Ovary (tissue), 9 donors: Measurements from ENCODE around the gene CPE. TPM values are rescaled to one million over a fixed set of nuclear protein-coding genes. Genes with fewer than 3 reads are reported as not detected.

Experiments used
- DNase-seq, 5 donors: peaks; one replicate each; pipeline ENCODE4 v3.0.0-alpha.2; 2019 to 2020
- H3K27ac ChIP-seq, 2 donors: fragments of 200-600 bp; one replicate each; pipeline versions ENCODE4 v1.5.1 to v1.8.0; 2019 to 2022
- H3K27me3 ChIP-seq: fragments of 200-600 bp; one replicate; pipeline ENCODE4 v1.8.0; 2022
- H3K36me3 ChIP-seq: fragments of 200-600 bp; sonication (generic); one replicate; pipeline ENCODE4 v1.5.1; 2019
- H3K4me1 ChIP-seq: one replicate; pipeline ENCODE4 v1.8.1; 2013; ENCODE audit warnings: mild to moderate bottlenecking, moderate library complexity; ENCODE audit not compliant: insufficient read depth
- H3K4me3 ChIP-seq: fragments of 200-600 bp; sonication (generic); one replicate; pipeline ENCODE4 v1.5.1; 2017
- H3K9me3 ChIP-seq, 2 donors: fragments of 200-600 bp in 1 of 2; sonication (generic) in 1 of 2; one replicate each; pipeline versions ENCODE4 v1.5.1 to v1.8.1; 2013 to 2019; ENCODE audit warnings: mild to moderate bottlenecking in 1 of 2, moderate library complexity in 1 of 2
- EP300 ChIP-seq: sonication (generic); formaldehyde crosslinking; IDR thresholded peaks from one replicate; pipeline ENCODE4 v1.6.1; 2017; ENCODE audit warnings: antibody characterized with exemption
- POLR2A ChIP-seq: fragments of 450-650 bp; IDR thresholded peaks from one replicate; pipeline ENCODE4 v1.6.1; 2017; ENCODE audit warnings: antibody characterized with exemption, mild to moderate bottlenecking, moderate library complexity
- WGBS, 3 donors: extraction: QIAGEN DNeasy Blood & Tissue Kit in 1 of 3; methylation state at CpG; one replicate each; pipeline versions ENCODE4 v1.1.5 to v1.1.7; 2013 to 2017; 5-methylcytosine and 5-hydroxymethylcytosine counted together
- intact Hi-C, 4 donors: fragments of 100-400 bp; cut with DNase I; formaldehyde crosslinking; loops; one replicate each; pipeline versions ENCODE4 v1.11.0 to v1.15.1; 2022 to 2023
- polyA plus RNA-seq, 2 donors: library from polyadenylated mRNA; stranded (reverse); fragments of 200-250 nt in 1 of 2; fragments of 350-450 nt in 1 of 2; fragmentation: Illumina TruSeq in 1 of 2; extraction: RNeasy Lipid Tissue Mini Kit (QIAGEN cat#74804) in 1 of 2; gene quantifications; one replicate each; pipeline ENCODE4 v1.2.3, GENCODE V29; 2013 to 2014
- total RNA-seq, 7 donors: library from RNA; depleted of rRNA in 2 of 7; stranded (reverse); fragments of >200 nt in 2 of 7; fragmentation: NEBNext Ultra II Directional in 3 of 7; extraction: Animal tissue kit (Norgen Biotek cat#: 25700) in 3 of 7; gene quantifications; one replicate each; pipeline versions ENCODE4 v1.1.0 to v1.2.4, GENCODE V29; 2016 to 2023
- TF ChIP-seq, protein P1 (sequence below), 3 donors: fragments of 450-650 bp in 2 of 3; fragments of 200-600 bp in 1 of 3; IDR thresholded peaks; one replicate each; pipeline versions ENCODE4 v1.5.1 to v1.8.0; 2016 to 2022; ENCODE audit warnings: antibody characterized with exemption in 3 of 3, mild to moderate bottlenecking in 1 of 3
- donor health status: DM: no; HTN: no; CAD: no; lungs with moderate emphysema.
- donor health status: DM: no; HTN: no; CAD: no.
- donor health status: Bipolar disorder and iron deficiency.
- donor health status: DM: yes; HTN: yes; CAD: no.
- donor health status: DM: no; HTN: no; CAD: no.
- donor health status: DM: yes; HTN: yes; CAD: no.

CPE gene
- total and polyA plus RNA-seq, 9 donors = 19.9 to 207 (median 69.2) TPM

DNA sequence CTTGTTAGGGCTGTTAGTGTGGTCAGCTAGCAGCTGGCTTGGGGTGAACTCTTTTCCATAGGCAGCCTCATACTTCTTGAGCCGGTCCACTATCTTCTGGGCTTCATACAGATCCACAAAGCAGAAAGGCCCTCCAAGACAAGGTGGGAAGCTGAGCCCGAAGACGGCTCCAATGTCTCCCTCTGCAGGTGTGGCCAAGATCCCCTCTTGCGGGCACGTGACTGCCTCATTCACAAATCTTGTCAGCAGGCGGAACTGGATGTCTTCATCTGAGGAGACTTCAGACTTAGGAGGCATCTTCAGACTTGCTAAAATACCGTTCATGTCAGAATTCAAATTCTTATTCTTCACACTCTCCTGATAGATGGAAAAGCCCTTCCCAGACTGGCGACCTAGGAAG lies 25.3 kb downstream of the CPE start:
- Histone ChIP-seq H3K27me3 (no peaks in the 10 kb centered on the region), H3K9me3 (no peaks in the 10 kb centered on the region), H3K36me3 (no peaks in the 10 kb centered on the region), H3K27ac (no peak overlapping the region), H3K4me1 (no peaks in the 10 kb centered on the region), H3K4me3 (no peak overlapping the region)
- TF ChIP-seq POLR2A (no peak), EP300 (no peak)
- TF ChIP-seq, protein P1, sequence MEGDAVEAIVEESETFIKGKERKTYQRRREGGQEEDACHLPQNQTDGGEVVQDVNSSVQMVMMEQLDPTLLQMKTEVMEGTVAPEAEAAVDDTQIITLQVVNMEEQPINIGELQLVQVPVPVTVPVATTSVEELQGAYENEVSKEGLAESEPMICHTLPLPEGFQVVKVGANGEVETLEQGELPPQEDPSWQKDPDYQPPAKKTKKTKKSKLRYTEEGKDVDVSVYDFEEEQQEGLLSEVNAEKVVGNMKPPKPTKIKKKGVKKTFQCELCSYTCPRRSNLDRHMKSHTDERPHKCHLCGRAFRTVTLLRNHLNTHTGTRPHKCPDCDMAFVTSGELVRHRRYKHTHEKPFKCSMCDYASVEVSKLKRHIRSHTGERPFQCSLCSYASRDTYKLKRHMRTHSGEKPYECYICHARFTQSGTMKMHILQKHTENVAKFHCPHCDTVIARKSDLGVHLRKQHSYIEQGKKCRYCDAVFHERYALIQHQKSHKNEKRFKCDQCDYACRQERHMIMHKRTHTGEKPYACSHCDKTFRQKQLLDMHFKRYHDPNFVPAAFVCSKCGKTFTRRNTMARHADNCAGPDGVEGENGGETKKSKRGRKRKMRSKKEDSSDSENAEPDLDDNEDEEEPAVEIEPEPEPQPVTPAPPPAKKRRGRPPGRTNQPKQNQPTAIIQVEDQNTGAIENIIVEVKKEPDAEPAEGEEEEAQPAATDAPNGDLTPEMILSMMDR (IDR thresholded peaks at IDR 0.05) = no peak
- no peak for DNase-seq
- intact Hi-C loops = no loop called here
- 88 to 97% (median 96%) methylated on average over 8 of the region's 8 CpGs for WGBS, 3 donors

DNA sequence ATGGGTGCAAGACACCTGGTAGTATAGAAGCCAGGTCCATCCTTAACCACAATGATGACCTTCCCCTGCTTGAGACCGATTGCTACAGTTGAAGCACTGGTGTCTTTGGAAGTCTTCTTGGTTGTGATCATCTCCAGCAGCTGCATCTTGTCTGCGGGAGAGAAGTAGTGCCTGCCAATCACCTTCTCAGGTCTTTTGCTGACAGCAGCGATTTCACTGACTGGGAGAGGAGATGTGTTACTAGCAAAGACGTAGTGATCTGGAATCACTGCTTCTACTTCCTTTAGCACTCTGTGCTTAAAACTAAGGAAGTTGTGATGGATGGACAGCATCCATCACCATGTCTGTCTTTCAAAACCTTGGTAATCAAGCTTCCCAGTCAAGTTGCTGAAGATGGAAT lies 25.9 kb downstream of the CPE start:
- H3K4me3 ChIP-seq = no peak overlapping the region
- no peaks in the 10 kb centered on the region for H3K9me3 ChIP-seq
- no peaks in the 10 kb centered on the region for H3K4me1 ChIP-seq
- no peaks in the 10 kb centered on the region for H3K36me3 ChIP-seq
- H3K27me3 ChIP-seq = no peaks in the 10 kb centered on the region
- WGBS, 3 donors = 92 to 95% (median 94%) methylated on average over 4 of the region's 4 CpGs
- TF ChIP-seq, protein P1 (IDR thresholded peaks at IDR 0.05) = no peak
- TF ChIP-seq POLR2A (no peak), EP300 (no peak)
- no peak for DNase-seq
- no peak overlapping the region for H3K27ac ChIP-seq
- intact Hi-C loops = no loop called here

DNA sequence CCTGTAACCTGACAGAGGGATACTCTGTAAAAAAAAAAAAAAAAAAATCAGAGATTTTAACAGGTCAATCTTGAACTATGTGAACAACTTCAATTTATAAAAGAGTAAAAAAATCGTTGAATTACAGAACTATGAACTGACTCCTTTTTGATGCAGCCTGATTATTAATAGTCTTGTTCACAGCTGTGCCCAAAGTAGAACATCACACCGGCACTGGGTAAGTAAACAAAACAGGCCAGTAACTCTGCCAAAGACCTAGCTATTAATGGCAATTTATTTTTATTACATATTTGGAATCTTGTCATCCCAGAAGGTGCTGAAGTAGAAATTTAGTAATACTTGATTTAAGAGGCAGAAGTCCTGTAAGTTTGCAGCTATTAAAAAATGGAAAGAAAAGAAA lies 31.4 kb downstream of the CPE start:
- WGBS, 3 donors = 41 to 45% (median 43%) methylated on average over 2 of the region's 2 CpGs
- DNase-seq = no peak
- no peaks in the 10 kb centered on the region for H3K4me1 ChIP-seq
- no peak overlapping the region for H3K27ac ChIP-seq
- intact Hi-C loops = no loop called here
- no peaks in the 10 kb centered on the region for H3K36me3 ChIP-seq
- TF ChIP-seq EP300 (no peak), POLR2A (no peak)
- TF ChIP-seq, protein P1 (IDR thresholded peaks at IDR 0.05) = no peak
- H3K27me3 ChIP-seq = no peaks in the 10 kb centered on the region
- no peak overlapping the region for H3K4me3 ChIP-seq
- H3K9me3 ChIP-seq = no peaks in the 10 kb centered on the region

DNA sequence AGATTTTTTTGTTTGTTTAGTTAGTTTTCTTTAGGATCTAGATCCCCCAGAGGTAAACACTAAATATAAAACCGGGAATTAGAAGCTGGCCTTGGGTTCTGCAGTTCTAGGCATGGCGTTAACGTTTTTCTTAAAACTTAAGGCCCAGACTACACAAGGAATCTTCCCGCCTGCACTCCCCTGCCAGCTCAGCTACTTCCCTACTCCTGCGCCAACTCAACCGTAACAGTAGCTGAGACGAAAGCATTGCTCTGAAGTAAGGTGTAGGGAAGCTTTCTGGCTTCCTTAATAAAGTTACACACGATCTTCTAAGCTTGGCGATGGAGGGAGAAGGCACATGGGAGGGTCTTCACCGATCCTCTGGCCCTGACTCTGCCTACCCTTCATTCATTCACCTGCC lies 37.1 kb downstream of the CPE start:
- no peak for DNase-seq
- 83 to 90% (median 87%) methylated on average over 10 of the region's 10 CpGs for WGBS, 3 donors
- H3K9me3 ChIP-seq = no peaks in the 10 kb centered on the region
- no peaks in the 10 kb centered on the region for H3K27me3 ChIP-seq
- no peak overlapping the region for H3K27ac ChIP-seq
- no peaks in the 10 kb centered on the region for H3K36me3 ChIP-seq
- intact Hi-C loops = no loop called here
- no peak overlapping the region for H3K4me3 ChIP-seq
- H3K4me1 ChIP-seq = no peaks in the 10 kb centered on the region
- TF ChIP-seq, protein P1 (IDR thresholded peaks at IDR 0.05) = no peak
- no peak for TF ChIP-seq POLR2A

DNA sequence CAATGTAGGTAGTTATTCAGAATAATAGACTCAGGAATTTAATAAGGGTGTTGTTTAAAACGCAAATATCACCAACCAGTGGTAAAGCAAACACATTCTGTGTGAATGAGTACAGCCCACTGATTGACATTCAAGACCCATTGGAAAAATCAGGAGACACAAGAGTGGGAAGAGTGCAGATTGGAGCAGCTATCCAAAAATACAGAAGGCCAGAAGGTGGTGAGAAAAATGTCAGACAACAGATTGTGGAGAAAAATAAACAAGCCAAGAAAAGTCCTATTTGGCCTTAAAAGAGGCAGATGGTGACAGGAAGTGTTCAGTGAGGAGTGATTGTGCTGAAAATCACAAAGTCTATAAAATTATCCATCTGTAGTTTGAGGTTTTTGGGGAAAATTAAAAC lies 39.3 kb downstream of the CPE start:
- TF ChIP-seq EP300 = no peak
- TF ChIP-seq, protein P1 (IDR thresholded peaks at IDR 0.05) = no peak
- no peak for TF ChIP-seq POLR2A
- H3K36me3 ChIP-seq = no peaks in the 10 kb centered on the region
- WGBS, 3 donors = 77 to 89% (median 81%) methylated on average over 1 of the region's 1 CpG
- no peaks in the 10 kb centered on the region for H3K4me1 ChIP-seq
- H3K9me3 ChIP-seq = no peaks in the 10 kb centered on the region
- H3K27ac ChIP-seq = no peak overlapping the region
- no peak overlapping the region for H3K4me3 ChIP-seq
- no peak for DNase-seq
- intact Hi-C loops = no loop called here
- H3K27me3 ChIP-seq = no peaks in the 10 kb centered on the region
